Activated CD4-positive, alpha-beta memory T cell treated with anti-CD3 and anti-CD28 coated beads for 36 hours (primary cell): ENCODE data around the gene OR52K2. TPM values are rescaled to one million over a fixed set of nuclear protein-coding genes. Genes with fewer than 3 reads are reported as not detected.

ENCODE experiments used
- CTCF ChIA-PET: fragments of 350-600 bp; sonication (Branson Sonifier 250); formaldehyde crosslinking; loops from one replicate; lab custom pipeline; 2021; ENCODE audit warnings: antibody characterized with exemption, inconsistent platforms; lab: Charles Lee
- POLR2A ChIA-PET: fragments of 350-600 bp; sonication (Branson Sonifier 250); formaldehyde crosslinking; loops from one replicate; lab custom pipeline; 2021; ENCODE audit warnings: antibody characterized with exemption; lab: Charles Lee
- DNase-seq: peaks from one replicate; pipeline ENCODE4 v3.0.0-alpha.2; 2020
- H3K27ac Mint-ChIP-seq: one replicate; pipeline ENCODE4 v1.8.0; 2021; ENCODE audit warnings: mixed read lengths
- H3K27me3 Mint-ChIP-seq: one replicate; pipeline ENCODE4 v1.8.0; 2021; ENCODE audit warnings: mixed read lengths
- H3K36me3 Mint-ChIP-seq: one replicate; pipeline ENCODE4 v1.8.0; 2021; ENCODE audit warnings: mixed read lengths
- H3K4me1 Mint-ChIP-seq: one replicate; pipeline ENCODE4 v1.8.0; 2021; ENCODE audit warnings: low read depth, mixed read lengths
- H3K4me3 Mint-ChIP-seq: one replicate; pipeline ENCODE4 v1.8.0; 2021; ENCODE audit warnings: mild to moderate bottlenecking, mixed read lengths
- H3K9me3 Mint-ChIP-seq: one replicate; pipeline ENCODE4 v1.8.0; 2021; ENCODE audit warnings: mixed read lengths
- intact Hi-C: fragments of 100-400 bp; cut with micrococcal nuclease; formaldehyde crosslinking; loops from one replicate; pipeline ENCODE4 v1.15.1; 2023
- total RNA-seq, 2 experiments: library from RNA; stranded (reverse); gene quantifications; one replicate each; pipeline ENCODE4 v1.2.3, GENCODE V29; 2021

OR52K2 gene
- total RNA-seq, 2 experiments from 2014 or later: not detected

GRCh38 chr11:4459500-4459899 lies 10.4 kb downstream of the OR52K2 start:
- Mint-ChIP-seq H3K4me3 (no peak overlapping the region), H3K36me3 (no peaks in the 10 kb centered on the region), H3K27me3 (peaks cover 7% of the 10 kb centered on the region), H3K27ac (no peak overlapping the region), H3K4me1 (no peaks in the 10 kb centered on the region), H3K9me3 (peaks cover 8% of the 10 kb centered on the region)
- ChIA-PET POLR2A (no interaction called here), CTCF (no interaction called here)
- no peak for DNase-seq
- intact Hi-C loops: no loop called here

GRCh38 chr11:4460151-4460550 lies 11.1 kb downstream of the OR52K2 start:
- Mint-ChIP-seq H3K27me3 (peaks cover 7% of the 10 kb centered on the region), H3K27ac (no peak overlapping the region), H3K9me3 (peaks cover 10% of the 10 kb centered on the region), H3K36me3 (no peaks in the 10 kb centered on the region), H3K4me1 (no peaks in the 10 kb centered on the region), H3K4me3 (no peak overlapping the region)
- intact Hi-C loops: no loop called here
- CTCF ChIA-PET: no interaction called here
- POLR2A ChIA-PET: no interaction called here
- no peak for DNase-seq

- Mint-ChIP-seq H3K36me3 (no peaks in the 10 kb centered on the region), H3K9me3 (peaks cover 10% of the 10 kb centered on the region), H3K27me3 (peaks cover 9% of the 10 kb centered on the region), H3K27ac (no peak overlapping the region), H3K4me1 (no peaks in the 10 kb centered on the region), H3K4me3 (no peak overlapping the region)
- ChIA-PET CTCF (interaction anchor here (1.4 kb wide), 1 partner anchor 277 kb away, joined by 4 read pairs; no protein-coding TSS in a partner anchor), POLR2A (no interaction called here)
- intact Hi-C loops: no loop called here
- no peak for DNase-seq
These were observed 15.4 kb downstream of the OR52K2 start for GRCh38 chr11:4464216-4465159.

GRCh38 chr11:4465407-4465806 lies 16.3 kb downstream of the OR52K2 start:
- H3K4me3 Mint-ChIP-seq: no peak overlapping the region
- H3K27ac Mint-ChIP-seq: no peak overlapping the region
- ChIA-PET CTCF (no interaction called here), POLR2A (no interaction called here)
- H3K4me1 Mint-ChIP-seq: no peaks in the 10 kb centered on the region
- peaks cover 10% of the 10 kb centered on the region for H3K9me3 Mint-ChIP-seq
- intact Hi-C loops: no loop called here
- H3K27me3 Mint-ChIP-seq: peaks cover 10% of the 10 kb centered on the region
- no peaks in the 10 kb centered on the region for H3K36me3 Mint-ChIP-seq
- no peak for DNase-seq

- Mint-ChIP-seq H3K4me1 (no peaks in the 10 kb centered on the region), H3K27me3 (peaks cover 14% of the 10 kb centered on the region), H3K27ac (no peak overlapping the region), H3K4me3 (no peak overlapping the region), H3K9me3 (peaks cover 10% of the 10 kb centered on the region), H3K36me3 (no peaks in the 10 kb centered on the region)
- POLR2A ChIA-PET: no interaction called here
- DNase-seq: no peak
- CTCF ChIA-PET: no interaction called here
- intact Hi-C loops: no loop called here
These were observed 17.2 kb downstream of the OR52K2 start for GRCh38 chr11:4466131-4466870.

GRCh38 chr11:4466871-4467442 lies 17.9 kb downstream of the OR52K2 start:
- intact Hi-C loops: no loop called here
- Mint-ChIP-seq H3K4me3 (no peak overlapping the region), H3K4me1 (no peaks in the 10 kb centered on the region), H3K27ac (no peak overlapping the region), H3K27me3 (peaks cover 14% of the 10 kb centered on the region), H3K9me3 (peaks cover 10% of the 10 kb centered on the region), H3K36me3 (no peaks in the 10 kb centered on the region)
- ChIA-PET POLR2A (no interaction called here), CTCF (no interaction called here)
- no peak for DNase-seq

GRCh38 chr11:4467811-4468606 lies 18.9 kb downstream of the OR52K2 start:
- no peaks in the 10 kb centered on the region for H3K4me1 Mint-ChIP-seq
- ChIA-PET POLR2A (no interaction called here), CTCF (no interaction called here)
- no peak overlapping the region for H3K4me3 Mint-ChIP-seq
- H3K27ac Mint-ChIP-seq: no peak overlapping the region
- H3K27me3 Mint-ChIP-seq: peaks cover 12% of the 10 kb centered on the region
- peaks cover 10% of the 10 kb centered on the region for H3K9me3 Mint-ChIP-seq
- H3K36me3 Mint-ChIP-seq: no peaks in the 10 kb centered on the region
- no peak for DNase-seq
- intact Hi-C loops: no loop called here

GRCh38 chr11:4479644-4480043 lies 30.5 kb downstream of the OR52K2 start:
- Mint-ChIP-seq H3K4me1 (peaks cover 13% of the 10 kb centered on the region), H3K4me3 (no peak overlapping the region), H3K27ac (no peak overlapping the region), H3K36me3 (no peaks in the 10 kb centered on the region), H3K9me3 (no peaks in the 10 kb centered on the region), H3K27me3 (peaks cover 3% of the 10 kb centered on the region)
- ChIA-PET POLR2A (no interaction called here), CTCF (no interaction called here)
- intact Hi-C loops: no loop called here
- no peak for DNase-seq

GRCh38 chr11:4480577-4481239 lies 31.6 kb downstream of the OR52K2 start:
- Mint-ChIP-seq H3K27me3 (peaks cover 3% of the 10 kb centered on the region), H3K9me3 (no peaks in the 10 kb centered on the region), H3K36me3 (no peaks in the 10 kb centered on the region), H3K4me3 (no peak overlapping the region), H3K27ac (no peak overlapping the region), H3K4me1 (peaks cover 13% of the 10 kb centered on the region)
- ChIA-PET CTCF (no interaction called here), POLR2A (no interaction called here)
- intact Hi-C loops: loop anchor here (1.0 kb wide), 1 partner anchor 13 kb away; no protein-coding TSS in a partner anchor
- DNase-seq: peak; percentile 13

GRCh38 chr11:4481240-4481582 lies 32.1 kb downstream of the OR52K2 start:
- H3K9me3 Mint-ChIP-seq: no peaks in the 10 kb centered on the region
- H3K4me1 Mint-ChIP-seq: peaks cover 13% of the 10 kb centered on the region
- intact Hi-C loops: loop anchor here (1.0 kb wide), 1 partner anchor 12 kb away; no protein-coding TSS in a partner anchor
- no peak overlapping the region for H3K27ac Mint-ChIP-seq
- CTCF ChIA-PET: no interaction called here
- H3K27me3 Mint-ChIP-seq: peaks cover 3% of the 10 kb centered on the region
- no peak overlapping the region for H3K4me3 Mint-ChIP-seq
- POLR2A ChIA-PET: no interaction called here
- DNase-seq: no peak
- H3K36me3 Mint-ChIP-seq: no peaks in the 10 kb centered on the region

GRCh38 chr11:4482445-4482844 lies 33.4 kb downstream of the OR52K2 start, which contains the start of gene OR52K1:
TSS of gene OR52K1 (plus strand) at chr11:4482646. CDS start at chr11:4488901, 6,255 bp downstream.
- ChIA-PET POLR2A (no interaction called here), CTCF (interaction anchor here (0.8 to 1.7 kb wide), 2 partner anchors 10 to 294 kb away, joined by 3 to 10 read pairs; no protein-coding TSS in a partner anchor)
- Mint-ChIP-seq H3K36me3 (no peaks in the 10 kb centered on the region), H3K27me3 (peaks cover 3% of the 10 kb centered on the region), H3K27ac (no peak within 1 kb of the TSS), H3K4me3 (no peak within 1 kb of the TSS), H3K9me3 (no peaks in the 10 kb centered on the region), H3K4me1 (peaks cover 13% of the 10 kb centered on the region)
- intact Hi-C loops: no loop called here
- no peak for DNase-seq
